Fibroblast of peridontal ligament (primary cell): Measurements from ENCODE around the gene PTOV1.
A peak's percentile ranks its signal among the peaks of the same experiment; 100 is the strongest.

Experiments used
- DNase-seq: peaks from one replicate; pipeline ENCODE4 v3.0.0-alpha.2; 2010; ENCODE audit errors: extremely low read depth

The PTOV1 gene

DNA sequence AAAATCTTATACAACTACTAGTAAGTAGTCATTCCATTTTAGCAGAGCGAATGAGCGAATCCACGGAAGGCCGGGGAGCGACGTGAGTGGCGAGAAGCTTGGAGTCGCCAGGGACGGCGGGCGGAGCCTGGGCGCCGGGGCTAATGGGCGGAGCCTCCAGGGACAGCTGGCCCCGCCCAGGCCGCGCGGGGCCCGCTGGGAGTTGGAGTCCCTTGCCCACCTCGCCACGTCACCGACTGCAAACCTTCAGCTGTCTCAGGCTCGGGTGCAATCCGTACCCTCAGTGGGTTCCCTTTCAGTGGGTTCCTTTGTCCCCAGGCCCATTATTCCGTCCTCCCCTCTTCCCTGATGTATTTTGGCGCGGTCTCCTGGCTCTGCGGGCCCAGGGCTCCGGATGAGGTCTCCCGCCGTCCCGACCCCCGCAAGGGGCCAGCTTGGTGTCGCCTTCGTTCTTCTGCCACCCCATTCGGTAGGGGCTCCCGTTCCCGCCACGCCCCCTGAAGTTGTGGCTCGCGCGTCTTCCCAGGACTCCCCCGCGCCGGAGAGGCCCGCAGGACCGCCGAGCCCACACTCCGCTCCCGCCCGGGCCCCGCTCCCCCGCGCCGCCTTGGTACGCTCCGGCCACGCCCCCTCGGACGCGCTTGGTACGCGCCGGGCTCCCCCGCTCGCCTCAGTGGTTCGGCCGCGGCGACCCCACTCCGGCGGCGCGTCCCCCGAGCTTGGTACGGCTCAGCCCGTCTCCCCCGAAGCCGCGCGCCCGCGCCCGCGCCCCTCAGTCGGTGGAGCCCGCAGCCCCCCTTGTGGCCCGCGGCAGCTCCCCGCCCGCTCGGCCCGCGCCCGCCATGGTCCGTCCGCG, at the start of gene PTOV1:
PTOV1 (plus strand) TSS at position 673 of the 856 bp plus-strand sequence.
- DNase-seq = peak; percentile 87

DNA sequence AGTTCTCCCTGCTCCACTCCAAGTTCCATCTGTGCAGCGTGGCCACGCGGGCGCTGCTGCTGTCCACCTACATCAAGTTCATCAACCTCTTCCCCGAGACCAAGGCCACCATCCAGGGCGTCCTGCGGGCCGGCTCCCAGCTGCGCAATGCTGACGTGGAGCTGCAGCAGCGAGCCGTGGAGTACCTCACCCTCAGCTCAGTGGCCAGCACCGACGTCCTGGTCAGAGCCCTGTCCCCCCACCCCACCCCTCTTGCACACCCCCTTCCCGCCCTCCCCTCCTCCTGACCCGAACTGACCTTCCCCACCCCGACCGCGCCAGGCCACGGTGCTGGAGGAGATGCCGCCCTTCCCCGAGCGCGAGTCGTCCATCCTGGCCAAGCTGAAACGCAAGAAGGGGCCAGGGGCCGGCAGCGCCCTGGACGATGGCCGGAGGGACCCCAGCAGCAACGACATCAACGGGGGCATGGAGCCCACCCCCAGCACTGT, 49.5 kb upstream of the PTOV1 start:
- DNase-seq = no peak

DNA sequence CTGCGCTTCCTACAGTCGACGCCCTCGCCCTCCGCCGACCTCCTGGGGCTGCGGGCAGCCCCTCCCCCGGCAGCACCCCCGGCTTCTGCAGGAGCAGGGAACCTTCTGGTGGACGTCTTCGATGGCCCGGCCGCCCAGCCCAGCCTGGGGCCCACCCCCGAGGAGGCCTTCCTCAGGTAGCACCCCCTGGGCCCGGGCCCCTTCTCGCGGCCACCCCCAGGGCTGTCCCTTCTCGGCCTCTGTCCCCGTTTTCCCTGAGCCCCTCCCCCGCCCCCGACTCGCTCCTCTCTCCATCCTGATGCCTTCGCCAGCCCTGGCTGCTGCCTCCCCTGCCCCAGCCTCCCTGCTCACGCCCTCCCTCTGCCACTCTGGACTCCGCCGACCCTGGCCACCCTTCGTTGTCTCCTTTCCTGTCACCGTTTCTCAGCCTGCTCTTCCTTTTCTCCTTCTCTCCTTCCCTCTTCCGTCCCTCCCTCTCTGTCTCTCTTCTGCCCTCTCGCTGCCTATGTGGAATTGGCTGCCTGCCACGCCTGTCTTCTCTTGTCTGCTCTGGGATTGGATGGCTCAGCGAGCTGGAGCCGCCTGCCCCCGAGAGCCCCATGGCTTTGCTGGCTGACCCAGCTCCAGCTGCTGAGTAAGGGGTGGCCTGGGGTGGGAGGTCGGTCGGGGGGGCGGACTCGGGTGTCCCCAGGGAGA, 48.8 kb upstream of the PTOV1 start:
- DNase-seq = peak; percentile 89

DNA sequence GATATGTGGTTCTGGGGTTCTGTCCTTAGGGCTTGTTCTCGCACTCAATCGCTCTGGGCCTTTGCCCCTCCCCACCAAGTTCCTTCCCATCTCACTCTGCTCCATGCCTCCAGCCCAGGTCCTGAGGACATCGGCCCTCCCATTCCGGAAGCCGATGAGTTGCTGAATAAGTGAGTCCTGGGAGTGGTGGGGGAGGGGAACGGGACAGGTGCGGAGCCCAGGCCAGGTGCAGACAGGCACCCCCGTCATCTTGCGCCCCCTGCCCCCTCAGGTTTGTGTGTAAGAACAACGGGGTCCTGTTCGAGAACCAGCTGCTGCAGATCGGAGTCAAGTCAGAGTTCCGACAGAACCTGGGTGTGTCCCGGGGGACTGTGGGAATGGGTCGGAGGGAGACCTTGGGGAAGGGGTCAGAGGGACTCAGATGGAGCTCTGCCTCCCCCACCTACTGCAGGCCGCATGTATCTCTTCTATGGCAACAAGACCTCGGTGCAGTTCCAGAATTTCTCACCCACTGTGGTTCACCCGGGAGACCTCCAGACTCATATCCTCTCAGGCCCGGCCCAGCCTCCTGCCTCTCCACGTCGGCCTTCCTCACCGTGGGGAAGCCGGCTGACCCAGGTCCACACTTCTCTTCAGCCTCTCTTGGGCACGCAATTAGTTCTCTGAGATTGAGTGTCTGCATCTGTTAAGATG, 48.0 kb upstream of the PTOV1 start:
- no peak for DNase-seq

DNA sequence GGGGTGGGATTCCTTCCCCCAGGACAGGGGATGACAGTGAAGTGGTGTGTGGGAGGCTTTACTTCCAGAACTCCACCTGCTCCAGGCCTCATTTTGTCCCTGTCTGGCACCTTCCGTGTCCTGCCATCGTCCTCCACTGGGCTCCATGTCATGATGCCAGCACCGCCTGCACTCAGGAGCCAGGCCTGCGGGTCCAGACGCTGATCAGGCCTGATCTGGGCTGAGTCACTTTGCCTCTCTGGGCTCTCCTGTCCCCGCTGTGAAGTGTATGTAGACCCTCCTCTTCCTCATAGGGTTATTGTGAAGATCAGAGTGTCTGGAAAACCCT, 47.5 kb upstream of the PTOV1 start:
- DNase-seq = no peak

DNA sequence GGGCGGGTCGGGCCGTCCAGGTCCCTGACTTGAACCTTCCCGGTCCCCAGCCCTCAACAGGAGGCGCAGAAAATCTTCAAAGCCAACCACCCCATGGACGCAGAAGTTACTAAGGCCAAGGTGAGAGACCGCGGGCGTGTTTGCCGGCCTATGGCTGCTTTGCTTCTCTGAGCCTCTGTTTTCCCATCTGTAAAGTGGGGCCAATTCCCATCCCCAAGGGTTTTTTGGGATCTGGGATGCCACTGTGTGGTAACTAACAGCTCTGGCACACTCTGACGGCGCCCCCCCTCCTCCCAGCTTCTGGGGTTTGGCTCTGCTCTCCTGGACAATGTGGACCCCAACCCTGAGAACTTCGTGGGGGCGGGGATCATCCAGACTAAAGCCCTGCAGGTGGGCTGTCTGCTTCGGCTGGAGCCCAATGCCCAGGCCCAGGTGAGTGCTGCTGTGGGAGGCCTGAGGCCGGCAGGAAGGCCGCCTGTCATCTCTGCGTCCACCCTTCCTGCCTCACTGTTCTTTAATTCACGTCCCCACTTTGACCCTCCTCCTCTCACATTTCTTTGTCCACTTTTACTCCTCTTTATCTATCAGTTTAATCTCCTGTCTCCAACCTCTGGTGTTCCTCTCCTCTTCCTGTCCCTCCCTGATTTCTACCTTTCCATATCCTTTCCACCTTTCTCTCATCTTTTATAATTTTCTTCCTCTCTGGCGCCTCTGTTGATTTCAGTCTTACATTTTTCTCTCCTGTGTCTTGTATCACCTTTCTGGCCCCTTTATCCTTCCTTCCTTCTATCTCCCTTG, 44.9 kb upstream of the PTOV1 start:
- DNase-seq = no peak

DNA sequence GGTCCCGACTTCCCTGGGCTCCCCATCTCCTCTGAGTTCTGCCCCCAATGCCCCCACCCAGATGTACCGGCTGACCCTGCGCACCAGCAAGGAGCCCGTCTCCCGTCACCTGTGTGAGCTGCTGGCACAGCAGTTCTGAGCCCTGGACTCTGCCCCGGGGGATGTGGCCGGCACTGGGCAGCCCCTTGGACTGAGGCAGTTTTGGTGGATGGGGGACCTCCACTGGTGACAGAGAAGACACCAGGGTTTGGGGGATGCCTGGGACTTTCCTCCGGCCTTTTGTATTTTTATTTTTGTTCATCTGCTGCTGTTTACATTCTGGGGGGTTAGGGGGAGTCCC, 44.4 kb upstream of the PTOV1 start:
- no peak for DNase-seq

DNA sequence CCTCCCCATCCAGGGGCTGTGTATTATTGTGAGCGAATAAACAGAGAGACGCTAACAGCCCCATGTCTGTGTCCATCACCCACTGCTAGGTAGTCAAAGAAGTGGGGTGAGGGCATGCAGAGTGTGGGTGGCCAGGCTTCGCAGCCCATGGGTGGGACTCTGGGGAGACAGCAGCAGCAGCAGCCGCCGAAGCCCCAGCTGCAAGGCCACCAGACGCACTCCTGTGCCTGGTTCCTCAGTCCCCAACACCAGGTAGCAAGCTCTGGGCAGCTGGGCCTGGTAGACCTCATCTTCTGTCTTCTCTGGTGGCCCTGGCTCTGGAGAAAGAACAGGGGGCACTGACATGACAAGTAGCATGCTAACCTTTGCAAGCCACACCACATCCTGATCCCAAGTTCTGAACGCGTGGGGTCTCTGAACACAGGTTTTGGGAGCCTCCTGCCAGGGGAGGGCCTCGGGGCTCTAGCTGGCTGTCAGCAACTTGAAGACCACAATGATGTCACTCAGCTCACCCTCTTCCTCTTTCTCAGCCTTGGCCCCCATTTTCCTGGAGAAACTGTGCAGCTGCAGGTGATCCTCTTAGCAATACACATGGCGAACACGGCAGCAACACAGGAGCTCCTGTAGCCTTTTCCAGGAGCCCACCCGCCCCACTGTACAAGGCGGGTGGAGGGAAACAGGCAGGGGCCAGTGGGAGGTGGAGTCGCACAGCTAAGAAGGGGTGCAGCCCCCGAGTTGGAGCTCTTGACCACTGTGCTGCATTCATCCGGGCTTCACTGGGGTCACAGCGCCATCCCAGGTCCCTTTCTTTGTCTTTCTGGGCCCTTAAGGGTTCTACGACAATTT, 43.7 kb upstream of the PTOV1 start:
- no peak for DNase-seq

DNA sequence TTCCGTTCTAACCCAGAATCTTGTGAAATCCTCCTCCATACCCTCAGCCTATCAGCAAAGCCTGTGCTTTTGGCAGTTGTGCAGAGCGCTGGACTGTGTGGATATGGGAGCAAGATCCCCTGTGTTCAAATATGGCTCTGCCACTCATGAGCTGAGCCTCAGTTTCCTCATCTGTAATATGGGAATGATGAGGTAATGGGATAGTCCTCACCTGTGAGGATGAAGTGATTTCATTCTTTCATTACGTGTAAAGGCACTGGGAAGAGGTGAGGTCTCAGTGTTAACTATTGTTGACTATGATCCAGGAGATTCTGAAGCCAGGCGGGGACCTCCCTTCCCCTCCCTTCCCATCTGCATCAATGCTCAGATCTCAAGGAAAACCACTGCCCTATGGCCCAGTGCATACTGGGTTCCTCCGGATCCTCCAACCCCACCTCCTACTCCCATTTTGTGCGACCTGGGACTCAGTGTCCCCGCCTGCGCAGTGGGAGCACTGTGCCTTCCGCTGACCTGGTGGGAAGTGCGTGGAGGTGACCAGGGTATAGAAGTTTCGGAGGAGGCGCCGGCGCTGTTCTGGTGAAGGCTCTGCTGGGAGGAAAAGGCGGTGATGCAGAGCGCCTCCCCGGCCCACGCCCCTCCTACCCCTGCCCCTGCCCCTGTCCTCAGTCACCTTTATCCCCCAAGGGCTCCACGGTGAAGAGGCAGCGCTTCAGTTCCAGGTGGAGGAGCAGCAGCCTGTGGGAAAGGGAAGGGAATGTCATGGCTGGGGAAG, 42.9 kb upstream of the PTOV1 start:
- no peak for DNase-seq

DNA sequence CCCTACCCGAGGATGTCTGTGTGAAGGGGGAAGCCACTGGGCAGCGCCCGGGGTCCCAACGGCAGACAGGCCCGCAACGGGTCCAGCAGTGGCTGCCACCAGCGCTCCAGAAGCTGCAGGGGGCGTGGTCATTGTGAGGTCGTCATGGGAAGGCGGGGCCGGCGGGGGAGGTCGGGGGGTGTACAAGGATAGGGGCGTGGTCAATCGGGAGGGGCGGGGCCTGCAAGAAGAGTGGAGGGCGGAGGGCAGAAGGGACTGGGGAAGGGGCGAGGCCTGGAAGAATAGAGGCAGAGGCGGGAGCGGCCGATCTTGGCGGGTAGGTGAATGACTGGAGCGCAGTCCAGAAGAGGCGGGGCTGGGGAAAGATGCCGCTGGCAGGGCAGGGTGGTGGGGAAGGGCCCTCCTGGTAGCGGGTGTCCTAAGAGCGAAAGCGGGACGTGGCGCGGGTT, 42.2 kb upstream of the PTOV1 start:
- DNase-seq = peak; percentile 73

DNA sequence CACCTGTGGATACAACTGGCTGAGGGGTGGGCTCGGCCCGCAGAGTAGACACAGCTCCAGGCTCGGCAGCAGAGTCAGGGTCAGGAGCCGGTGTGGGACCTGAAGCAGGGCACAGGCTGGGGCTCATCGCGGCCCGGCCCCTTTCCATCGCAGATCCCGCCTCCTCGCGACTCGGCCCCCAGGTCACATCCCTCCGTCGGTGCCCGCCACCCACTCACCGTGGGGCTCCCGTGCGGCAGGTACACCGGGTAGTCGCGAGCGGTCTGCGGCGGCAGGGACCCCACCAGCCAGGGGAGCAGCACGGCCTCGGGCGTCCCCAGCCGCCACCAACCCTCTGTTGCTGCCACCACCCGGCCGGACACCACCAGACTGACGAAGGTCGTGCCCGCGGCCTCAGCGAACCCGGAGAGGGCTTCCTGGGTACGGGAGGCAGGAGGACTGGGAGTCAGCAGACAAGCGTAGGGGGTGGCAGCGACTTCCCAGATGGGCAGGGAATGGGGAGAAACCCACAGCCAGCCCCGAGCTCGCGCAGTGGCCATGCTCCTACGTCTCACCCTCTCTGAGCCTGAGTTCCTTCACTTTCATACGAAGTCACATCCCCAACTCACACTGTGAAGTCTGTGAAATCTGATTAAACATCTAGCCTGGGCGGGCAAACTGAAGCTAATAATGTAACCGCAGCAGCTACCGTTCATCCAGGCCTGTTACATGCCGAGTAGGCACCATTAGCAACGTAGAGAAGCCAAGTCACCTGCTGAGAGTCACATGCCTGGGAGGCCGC, 41.6 kb upstream of the PTOV1 start:
- DNase-seq = no peak

DNA sequence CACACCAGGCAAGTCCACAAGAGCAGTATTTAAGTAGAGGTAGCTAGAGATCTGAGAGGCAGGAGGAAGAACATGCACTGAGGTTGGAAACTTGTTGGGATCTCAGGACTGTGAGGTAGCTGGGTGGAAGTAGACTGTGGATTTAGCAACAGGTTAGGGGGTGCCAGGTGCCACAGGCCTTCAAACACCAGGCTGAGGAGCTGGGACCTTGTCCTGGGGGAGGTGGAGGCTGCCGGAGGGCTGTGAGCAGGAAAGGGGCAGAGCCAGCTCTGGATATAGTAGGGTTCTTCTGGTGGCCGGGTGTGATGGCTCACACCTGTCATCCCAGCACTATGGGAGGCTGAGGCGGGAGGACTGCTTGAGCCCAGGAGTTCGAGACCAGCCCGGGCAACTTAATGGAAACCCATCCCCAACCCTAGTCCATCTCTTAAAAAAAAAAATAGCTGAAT, 41.0 kb upstream of the PTOV1 start:
- no peak for DNase-seq

DNA sequence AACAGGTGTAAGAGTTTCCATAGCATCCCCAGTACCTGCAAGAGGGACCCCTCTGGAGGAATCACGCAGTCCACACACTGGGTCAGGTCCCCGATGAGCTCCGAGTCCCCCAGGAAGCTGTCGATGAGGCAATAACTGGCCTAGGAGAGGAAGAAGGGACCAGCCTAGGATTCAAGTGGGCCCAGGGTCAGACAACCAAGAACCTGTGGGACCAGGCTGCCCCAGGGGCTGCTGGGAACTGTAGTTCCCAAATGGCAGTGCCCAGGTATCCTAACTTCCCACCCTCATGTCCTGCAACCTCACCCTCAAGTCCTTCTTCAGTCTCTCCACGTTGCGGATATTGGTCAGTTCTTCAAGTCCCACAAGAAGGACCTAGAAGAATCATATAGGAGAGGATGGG, 39.6 kb upstream of the PTOV1 start:
- DNase-seq = no peak

DNA sequence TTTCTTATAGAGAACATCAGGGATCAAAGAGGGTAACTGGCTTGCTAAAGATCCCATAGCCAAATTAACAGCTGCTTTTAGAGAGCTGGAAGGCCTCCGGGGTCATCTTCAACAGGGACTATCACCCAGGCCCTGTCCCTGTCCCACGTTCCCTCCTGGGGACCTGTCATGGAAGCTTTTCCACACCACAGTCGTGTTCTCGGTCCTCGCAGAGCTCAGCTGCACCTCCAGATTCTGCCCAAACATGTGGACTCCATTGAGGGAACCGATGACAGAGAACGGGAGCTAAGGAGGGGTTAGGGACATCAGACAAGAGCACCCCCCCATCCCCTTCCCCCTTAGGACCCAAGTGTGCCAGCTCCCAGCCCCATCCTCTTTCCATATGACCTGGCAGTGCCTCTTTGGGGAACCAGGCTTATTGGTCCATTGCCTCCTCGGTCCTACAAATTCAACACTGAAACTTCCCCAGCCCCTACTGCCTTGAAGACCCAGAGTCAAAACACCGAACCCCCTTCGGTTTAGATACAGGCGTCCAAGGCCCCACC, 38.4 kb upstream of the PTOV1 start:
- DNase-seq = no peak

DNA sequence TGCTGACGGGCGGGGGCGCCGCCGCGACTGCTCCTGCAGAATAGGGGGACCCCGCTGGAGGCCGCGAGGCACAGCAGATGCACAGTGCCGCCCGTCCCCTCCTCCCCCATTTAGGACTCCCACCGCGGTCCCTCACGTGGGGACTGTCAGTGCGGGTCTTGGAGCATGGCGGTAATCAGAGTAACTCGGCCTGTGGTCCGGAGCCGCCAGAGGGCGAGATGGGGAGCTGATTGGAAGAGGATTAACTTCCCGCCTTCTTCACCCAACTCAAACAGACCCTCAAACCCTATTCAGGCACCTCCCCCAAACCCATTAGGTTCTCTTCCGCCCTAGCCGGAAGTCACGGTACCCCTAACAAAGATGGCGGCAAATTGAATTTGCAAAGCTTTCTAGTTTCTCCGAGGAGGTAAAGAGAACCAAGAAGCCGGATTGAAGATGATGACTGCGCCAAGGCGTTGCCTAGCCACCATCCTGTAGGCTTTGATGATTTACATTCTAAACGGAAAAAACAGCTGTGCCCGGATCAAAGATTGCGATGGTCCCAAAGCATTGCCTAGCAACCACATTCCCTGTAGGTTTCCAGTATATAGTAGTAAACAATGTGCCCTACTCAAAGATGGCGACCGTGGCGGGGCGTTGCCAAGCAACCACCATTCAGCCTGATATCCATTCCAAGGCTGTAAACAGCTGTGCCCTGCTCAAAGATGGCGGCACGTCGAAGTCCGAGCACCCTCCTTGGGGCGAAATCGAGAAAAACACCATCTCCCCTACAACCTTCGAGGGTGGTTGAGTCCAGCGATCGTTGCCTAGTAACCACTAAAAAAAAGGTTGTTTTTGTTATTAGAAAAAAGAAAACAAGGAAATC, 37.7 kb upstream of the PTOV1 start, which contains the start of gene FUZ:
FUZ (minus strand) TSS at position 296 of the 865 bp plus-strand sequence; CDS start at position 110, 186 bp downstream.
- DNase-seq = peak; percentile 99

DNA sequence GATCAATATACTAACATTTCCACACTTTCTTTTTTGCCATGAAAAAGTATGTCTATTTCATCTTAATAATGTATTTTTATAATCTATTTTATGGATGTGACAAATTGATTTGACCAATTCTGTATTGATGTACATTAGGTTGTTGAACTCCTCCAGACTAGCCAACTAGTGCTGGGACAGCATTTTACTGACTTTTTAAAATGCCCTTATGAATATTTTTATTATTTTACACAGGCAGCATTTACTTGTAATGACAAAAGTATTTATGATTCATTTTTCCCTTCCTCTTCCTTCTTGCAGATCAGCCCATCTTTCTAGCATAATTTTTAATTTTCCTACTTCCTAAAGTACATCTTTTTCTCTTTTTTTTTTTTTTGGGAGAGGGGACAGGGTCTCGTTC, 36.9 kb upstream of the PTOV1 start:
- no peak for DNase-seq

DNA sequence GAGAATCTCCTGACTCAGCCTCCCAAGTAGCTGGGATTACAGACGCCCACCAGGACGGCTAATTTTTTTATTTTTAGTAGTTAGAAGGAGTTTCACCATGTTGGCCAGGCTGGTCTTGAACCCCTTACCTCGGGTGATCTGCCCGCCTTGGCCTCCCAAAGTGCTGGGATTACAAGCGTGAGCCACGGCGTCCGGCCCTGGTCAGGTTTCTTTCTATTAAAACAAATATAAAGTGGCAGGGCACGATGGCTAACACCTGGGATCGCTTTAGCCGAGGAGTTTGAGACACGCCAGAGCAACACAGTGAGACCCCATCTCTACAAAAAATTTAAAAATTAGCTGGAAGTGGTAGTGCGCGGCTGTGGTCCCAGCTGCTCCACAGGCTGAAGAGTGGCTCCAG, 34.4 kb upstream of the PTOV1 start:
- no peak for DNase-seq
